SK-N-MC (cell line): ENCODE results near the gene ADAMTSL3.
"Not testable (repeated sequence)": the region's sequence is repeated elsewhere in the genome, so short reads cannot be mapped to it uniquely, and the experiment has no call there.

Source experiments
- EZH2 ChIP-seq: fragments of 200-600 bp; sonication (generic); IDR thresholded peaks from one replicate; pipeline ENCODE4 v1.6.1; 2017; ENCODE audit warnings: antibody characterized with exemption
- FOXP2 ChIP-seq: optimal IDR thresholded peaks from 2 replicates; pipeline ENCODE3; 2011; ENCODE audit warnings: mild to moderate bottlenecking, moderate library complexity; ENCODE audit not compliant: insufficient read depth; ENCODE audit errors: extremely low read length, control extremely low read depth
- POLR2AphosphoS5 ChIP-seq: IDR thresholded peaks from 2 replicates; pipeline ENCODE4 v1.6.1; 2012; ENCODE audit warnings: mild to moderate bottlenecking, low read depth, low read length, borderline replicate concordance

DNA sequence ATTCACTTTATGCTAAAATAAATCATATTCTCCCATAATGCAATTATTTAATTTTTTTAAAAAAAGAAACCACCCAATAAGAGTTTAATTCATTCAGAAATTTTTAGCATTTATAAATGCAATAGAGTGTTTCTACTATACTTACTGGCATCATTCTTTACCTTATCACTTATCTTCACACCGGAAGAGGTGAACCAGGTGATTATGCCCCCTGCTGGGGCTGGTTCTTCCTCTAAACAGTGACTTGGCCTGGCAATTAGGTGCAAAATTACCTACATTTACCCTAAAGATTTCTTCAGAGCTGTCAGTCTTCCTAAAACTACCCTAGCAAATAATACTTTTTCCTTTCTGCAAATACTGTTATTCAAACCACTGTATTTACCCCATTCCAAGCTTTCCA is 397.2 kb downstream of the ADAMTSL3 start:
- TF ChIP-seq POLR2AphosphoS5, EZH2, FOXP2: not testable (repeated sequence)
